Sigmoid colon (tissue), 4 donors: ENCODE measurements around the gene CYP2A7.
"Not testable (repeated sequence)": the region's sequence is repeated elsewhere in the genome, so short reads cannot be mapped to it uniquely, and the experiment has no call there.

Source experiments
- CTCF ChIP-seq, 4 experiments: fragments of 450-650 bp in 3 of 4; fragments of 200-600 bp in 1 of 4; IDR thresholded peaks; one replicate each; pipeline ENCODE4 v1.5.1; 2016 to 2019; ENCODE audit warnings: antibody characterized with exemption in 4 of 4, mild to moderate bottlenecking in 3 of 4, moderate library complexity in 2 of 4
- EP300 ChIP-seq, 4 donors: sonication (generic); formaldehyde crosslinking; IDR thresholded peaks; one replicate each; pipeline ENCODE4 v1.6.1; 2017; ENCODE audit warnings: antibody characterized with exemption in 4 of 4
- POLR2A ChIP-seq, 2 donors: fragments of 450-650 bp; IDR thresholded peaks; one replicate each; pipeline ENCODE4 v1.6.1; 2016; ENCODE audit warnings: antibody characterized with exemption in 2 of 2, mild to moderate bottlenecking in 2 of 2, moderate library complexity in 2 of 2
- POLR2AphosphoS5 ChIP-seq, 4 donors: sonication (generic); formaldehyde crosslinking; IDR thresholded peaks; one replicate each; pipeline ENCODE4 v1.6.1; 2017; ENCODE audit warnings: antibody characterized with exemption in 4 of 4

- TF ChIP-seq CTCF, POLR2A, EP300, POLR2AphosphoS5 (IDR thresholded peaks at IDR 0.05): not testable (repeated sequence)
Observed at GRCh38 chr19:40875526-40875951, 6.5 kb downstream of the CYP2A7 start.
